ENCODE measurements around the gene APOC3.

DNA sequence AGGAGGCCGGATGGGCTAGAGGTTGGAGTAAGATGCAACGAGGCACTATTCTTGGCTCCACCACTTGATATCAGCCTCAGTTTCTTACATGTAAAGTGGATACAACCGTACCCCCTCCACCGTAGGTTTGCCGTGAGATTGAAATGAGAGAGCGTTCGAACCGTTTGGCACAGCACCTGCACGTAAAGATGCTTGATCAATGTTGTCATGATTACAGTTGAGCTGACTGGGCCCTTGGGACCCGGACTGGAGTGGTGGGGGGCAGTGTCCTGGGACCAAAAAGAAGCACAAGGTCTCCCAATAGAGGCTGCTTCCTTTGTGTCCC, 3.7 kb downstream of the APOC3 start:
- TF ChIP-seq POLR2A (IDR thresholded peaks at IDR 0.05): no peak
- TF ChIP-seq, protein P1, sequence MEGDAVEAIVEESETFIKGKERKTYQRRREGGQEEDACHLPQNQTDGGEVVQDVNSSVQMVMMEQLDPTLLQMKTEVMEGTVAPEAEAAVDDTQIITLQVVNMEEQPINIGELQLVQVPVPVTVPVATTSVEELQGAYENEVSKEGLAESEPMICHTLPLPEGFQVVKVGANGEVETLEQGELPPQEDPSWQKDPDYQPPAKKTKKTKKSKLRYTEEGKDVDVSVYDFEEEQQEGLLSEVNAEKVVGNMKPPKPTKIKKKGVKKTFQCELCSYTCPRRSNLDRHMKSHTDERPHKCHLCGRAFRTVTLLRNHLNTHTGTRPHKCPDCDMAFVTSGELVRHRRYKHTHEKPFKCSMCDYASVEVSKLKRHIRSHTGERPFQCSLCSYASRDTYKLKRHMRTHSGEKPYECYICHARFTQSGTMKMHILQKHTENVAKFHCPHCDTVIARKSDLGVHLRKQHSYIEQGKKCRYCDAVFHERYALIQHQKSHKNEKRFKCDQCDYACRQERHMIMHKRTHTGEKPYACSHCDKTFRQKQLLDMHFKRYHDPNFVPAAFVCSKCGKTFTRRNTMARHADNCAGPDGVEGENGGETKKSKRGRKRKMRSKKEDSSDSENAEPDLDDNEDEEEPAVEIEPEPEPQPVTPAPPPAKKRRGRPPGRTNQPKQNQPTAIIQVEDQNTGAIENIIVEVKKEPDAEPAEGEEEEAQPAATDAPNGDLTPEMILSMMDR (IDR thresholded peaks at IDR 0.05): no peak
- no peak for TF ChIP-seq POLR2AphosphoS5 (IDR thresholded peaks at IDR 0.05)
- no peak for TF ChIP-seq EP300 (IDR thresholded peaks at IDR 0.05)
